Measurements from ENCODE around the gene GPR63. TPM values are rescaled to one million over a fixed set of nuclear protein-coding genes. Genes with fewer than 3 reads are reported as not detected.

The GPR63 gene
- total and polyA plus RNA-seq, 2 donors (not counting 3 experiments of a cell fraction or from before 2014, with no cell fraction given): 0.06 to 0.13 TPM

GRCh38 chr6:96812077-96812703 lies 25.1 kb downstream of the GPR63 start:
- Histone ChIP-seq H3K4me1 (ENCODE audit: control insufficient read depth, extremely low read depth, insufficient read depth, low read length) (no peaks in the 10 kb centered on the region), H3K36me3 (ENCODE audit: control insufficient read depth in 2 of 2, extremely low read depth in 1 of 2, insufficient read depth in 2 of 2, low read length in 2 of 2) (no peaks in the 10 kb centered on the region), H3K9ac (replicated peaks; ENCODE audit: extremely low read depth, insufficient read depth, low read length) (no peak overlapping the region), H3K79me2 (ENCODE audit: control insufficient read depth, insufficient read depth, low read length) (no peaks in the 10 kb centered on the region), H3K27me3 (ENCODE audit: control insufficient read depth in 2 of 2, insufficient read depth in 2 of 2, low read length in 2 of 2) (no peaks in the 10 kb centered on the region), H3K9me1 (replicated peaks; ENCODE audit: control insufficient read depth, extremely low read depth, insufficient read depth, low read length) (no peaks in the 10 kb centered on the region), H3K27ac (ENCODE audit: insufficient read depth, low read depth, low read length) (no peak overlapping the region), H3K4me2 (ENCODE audit: insufficient read depth, low read length) (no peak overlapping the region), H3K4me3 (replicated peaks in 1 of 3; ENCODE audit: insufficient read depth in 1 of 3, low read depth in 1 of 3, low read length in 3 of 3) (no peak overlapping the region), H3K9me3 (replicated peaks; ENCODE audit: control insufficient read depth, insufficient read depth, low read length) (no peaks in the 10 kb centered on the region), H4K20me1 (replicated peaks; ENCODE audit: control insufficient read depth, extremely low read depth, insufficient read depth, low read length) (no peaks in the 10 kb centered on the region), H2AFZ (ENCODE audit: low read depth, low read length) (no peak overlapping the region)
- dilution Hi-C loops (cut with MboI; ENCODE audit: extremely low pct_ligation_motif_present, low sequenced_read_pairs): no loop called here
- no peak for TF ChIP-seq GATA2 (IDR thresholded peaks at IDR 0.05; ENCODE audit: insufficient read depth, insufficient read length, low read depth, low read length)
- TF ChIP-seq, protein P1, sequence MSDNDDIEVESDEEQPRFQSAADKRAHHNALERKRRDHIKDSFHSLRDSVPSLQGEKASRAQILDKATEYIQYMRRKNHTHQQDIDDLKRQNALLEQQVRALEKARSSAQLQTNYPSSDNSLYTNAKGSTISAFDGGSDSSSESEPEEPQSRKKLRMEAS (IDR thresholded peaks at IDR 0.05; ENCODE audit: insufficient read depth, insufficient read length): no peak
- TF ChIP-seq EZH2 (IDR thresholded peaks at IDR 0.05; ENCODE audit: borderline replicate concordance, low read depth, low read length, severe bottlenecking): no peak
- TF ChIP-seq JUN (IDR thresholded peaks at IDR 0.05; ENCODE audit: borderline replicate concordance, insufficient read depth, insufficient read length, low read depth): no peak
- TF ChIP-seq CTCF (IDR thresholded peaks at IDR 0.05; ENCODE audit: extremely low read depth in 1 of 2, insufficient read depth in 1 of 2, low read depth in 1 of 2, low read length in 2 of 2): no peak
- TF ChIP-seq FOS (IDR thresholded peaks at IDR 0.05; ENCODE audit: borderline replicate concordance, insufficient read depth, low read length): no peak
- TF ChIP-seq POLR2A (IDR thresholded peaks at IDR 0.05; ENCODE audit: low read depth, low read length): no peak
- TF ChIP-seq POLR2AphosphoS5 (IDR thresholded peaks at IDR 0.05; ENCODE audit: insufficient read depth, low read depth, low read length): no peak
- TF ChIP-seq MYC (IDR thresholded peaks at IDR 0.05; ENCODE audit: low read depth, low read length): no peak
- DNase-seq (ENCODE audit: low read depth, low spot score): no peak
- intact Hi-C loops (cut with micrococcal nuclease): no loop called here
- FAIRE-seq: no peak
- CTCF ChIA-PET: interaction anchor here (0.6 kb wide), 1 partner anchor 570 kb away, joined by 4 read pairs; no protein-coding TSS in a partner anchor
- POLR2A ChIA-PET: no interaction called here
- no TSS peak for BruUV-seq (replicated peaks)
